GM12878 (cell line): Measurements from ENCODE around the gene POP5. TPM values are rescaled to one million over a fixed set of nuclear protein-coding genes. Genes with fewer than 3 reads are reported as not detected.

Source experiments
- ATAC-seq: fragments of 200-7000 bp; cut with Tn5 transposase; 3 replicates; pipeline ENCODE4 v1.9.1; 2020; ENCODE audit warnings: mild to moderate bottlenecking, moderate library complexity
- BruUV-seq: library from RNA; stranded (reverse); fragments of 400-500 nt; replicated peaks from 2 replicates; lab custom pipeline; 2021; lab: Mats Ljungman, UMichigan
- CTCF ChIA-PET: fragments of 300-600 bp; sonication (Branson Sonifier 250); formaldehyde crosslinking; extraction: SDS; loops from one replicate; lab custom pipeline; 2021; ENCODE audit warnings: inconsistent platforms; lab: Yijun Ruan, JAX
- POLR2A ChIA-PET: fragments of 350-600 bp; formaldehyde crosslinking; extraction: SDS; loops from one replicate; lab custom pipeline; 2021; ENCODE audit warnings: inconsistent platforms; lab: Charles Lee
- RAD21 ChIA-PET: fragments of 300-600 bp; sonication (Branson Sonifier 250); formaldehyde crosslinking; loops from one replicate; lab custom pipeline; 2023; ENCODE audit warnings: antibody characterized with exemption; ENCODE audit not compliant: unreplicated experiment; lab: Charles Lee
- SMC1A ChIA-PET: fragments of 300-600 bp; sonication (Branson Sonifier 250); formaldehyde crosslinking; loops from one replicate; lab custom pipeline; 2023; ENCODE audit not compliant: unreplicated experiment, uncharacterized antibody; lab: Charles Lee
- DNase-seq: peaks from one replicate; pipeline ENCODE4 v3.0.0-alpha.2; 2011; ENCODE audit warnings: low read depth, low spot score
- FAIRE-seq: peaks from 3 replicates; lab custom pipeline; 2011; peaks lifted over from hg19 to GRCh38; lab: Jason Lieb, UNC
- H2AFZ ChIP-seq: 2 replicates; pipeline ENCODE4 v1.6.0; 2011; ENCODE audit warnings: low read depth, low read length, control low read depth; ENCODE audit not compliant: control insufficient read depth
- H3K27ac ChIP-seq: 2 replicates; pipeline ENCODE4 v1.5.1; 2011; ENCODE audit warnings: control low read depth; ENCODE audit not compliant: control insufficient read depth, insufficient read depth
- H3K27me3 ChIP-seq, 2 experiments: replicated peaks in 1 of 2; 2 replicates each; pipeline versions ENCODE4 v1.6.0 to v1.6.1; 2011; ENCODE audit warnings: low read length in 1 of 2; ENCODE audit not compliant: control insufficient read depth in 2 of 2, insufficient read depth in 2 of 2
- H3K36me3 ChIP-seq, 2 experiments: 2 replicates each; pipeline ENCODE4 v1.5.1; 2011; ENCODE audit warnings: low read length in 1 of 2; ENCODE audit not compliant: control insufficient read depth in 2 of 2, insufficient read depth in 2 of 2
- H3K4me1 ChIP-seq: 2 replicates; pipeline ENCODE4 v1.6.1; 2011; ENCODE audit warnings: mild to moderate bottlenecking, low read length, moderate library complexity, mixed read lengths; ENCODE audit not compliant: control insufficient read depth, insufficient read depth
- H3K4me2 ChIP-seq: 2 replicates; pipeline ENCODE4 v1.6.0; 2011; ENCODE audit warnings: control low read depth; ENCODE audit not compliant: control insufficient read depth, insufficient read depth
- H3K4me3 ChIP-seq: fragments of 200-600 bp; sonication (generic); 2 replicates; pipeline ENCODE4 v1.5.1; 2016
- H3K79me2 ChIP-seq: 2 replicates; pipeline ENCODE4 v1.6.0; 2011; ENCODE audit warnings: low read length; ENCODE audit not compliant: control insufficient read depth, insufficient read depth
- H3K9ac ChIP-seq: 2 replicates; pipeline ENCODE4 v1.8.0; 2011; ENCODE audit warnings: low read length, control low read depth, mixed read lengths; ENCODE audit not compliant: control insufficient read depth, insufficient read depth
- H3K9me3 ChIP-seq: replicated peaks from 3 replicates; pipeline ENCODE4 v1.5.1; 2011; ENCODE audit warnings: mild to moderate bottlenecking, low read length; ENCODE audit not compliant: control insufficient read depth, insufficient read depth
- H4K20me1 ChIP-seq: 2 replicates; pipeline ENCODE4 v1.6.0; 2011; ENCODE audit not compliant: control insufficient read depth, insufficient read depth
- BCL3 ChIP-seq: IDR thresholded peaks from 2 replicates; pipeline ENCODE4 v1.6.1; 2011; ENCODE audit warnings: borderline replicate concordance, low read depth, mild to moderate bottlenecking, moderate library complexity, low read length; ENCODE audit not compliant: insufficient read depth, poor library complexity, severe bottlenecking
- POLR2AphosphoS2 ChIP-seq: IDR thresholded peaks from 2 replicates; pipeline ENCODE4 v1.6.1; 2011; ENCODE audit warnings: low read depth, mild to moderate bottlenecking, low read length, improper control_type of control experiment, moderate library complexity
- ZBED1 ChIP-seq: IDR thresholded peaks from 2 replicates; pipeline ENCODE4 v1.6.1; 2016; ENCODE audit warnings: borderline replicate concordance
- ZBTB40 ChIP-seq: fragments of 450-650 bp; IDR thresholded peaks from 2 replicates; pipeline ENCODE4 v1.6.1; 2016; ENCODE audit warnings: mild to moderate bottlenecking, moderate library complexity, borderline replicate concordance
- WGBS: methylation state at CpG from one replicate; pipeline ENCODE4 v1.1.6; 2016; ENCODE audit warnings: low lambda C conversion rate; ENCODE audit not compliant: insufficient replicate concordance, insufficient coverage; ENCODE audit errors: missing lambda C conversion rate; 5-methylcytosine and 5-hydroxymethylcytosine counted together
- in situ Hi-C: fragments of 300-500 bp; cut with MboI; formaldehyde crosslinking; loops from 9 replicates; pipeline ENCODE4 v1.14.3; 2018; ENCODE audit warnings: mixed read lengths
- intact Hi-C: fragments of 100-400 bp; cut with micrococcal nuclease; formaldehyde crosslinking; loops from one replicate; pipeline ENCODE4 v1.14.2; 2022; ENCODE audit not compliant: unreplicated experiment
- polyA plus RNA-seq, 11 experiments: library from polyadenylated mRNA; depleted of rRNA in 4 of 11; unstranded in 6 of 11; stranded (reverse) in 5 of 11; fragments of >200 nt; fragmentation: Nextera tagmentation in 4 of 11; fragmentation: Illumina TruSeq in 1 of 11; extraction: Ambion mirVana in 4 of 11; extraction: Trizol in 1 of 11; gene quantifications; 1 replicate in 1 of 11; 2 replicates in 10 of 11; pipeline versions ENCODE4 v1.2.1 to v1.2.3, GENCODE V29; 2011 to 2016; ENCODE audit warnings: inconsistent platforms in 2 of 11, missing spikeins in 2 of 11, low read depth in 1 of 11
- total RNA-seq, 4 experiments: library from RNA; depleted of rRNA in 3 of 4; stranded (reverse); fragments of >200 nt in 3 of 4; fragmentation: Illumina TruSeq in 1 of 4; extraction: Trizol in 1 of 4; gene quantifications; 2 replicates each; pipeline versions ENCODE4 v1.2.1 to v1.2.3, GENCODE V29; 2013 to 2021

POP5 gene
- total and polyA plus RNA-seq, 10 of the 15 experiments (the other 5 are each of a cell fraction or from before 2014, with no cell fraction given) = 50.3 to 234 (median 83.7) TPM

- TF ChIP-seq BCL3 = no peak
- TF ChIP-seq ZBED1 = no peak
- TF ChIP-seq POLR2AphosphoS2 = no peak
- TF ChIP-seq, all 136 proteins: peak for 0
Observed at GRCh38 chr12:120554678-120555077, 26.5 kb downstream of the POP5 start (continued).

- ChIA-PET RAD21 (no interaction called here), POLR2A (interaction anchor here (0.6 kb wide), 2 partner anchors 55 to 231 kb away, joined by 3 to 5 read pairs; no protein-coding TSS in a partner anchor), CTCF (no interaction called here), SMC1A (interaction anchor here (1.2 kb wide), 1 partner anchor 35 kb away, joined by 3 read pairs; the partner anchor contains the start of gene POP5)
- no peak overlapping the region for H3K4me3 ChIP-seq
- H4K20me1 ChIP-seq = peaks cover 3% of the 10 kb centered on the region; the same call in 1 of the 2 replicates
- no TSS peak for BruUV-seq
- DNase-seq (no peak), ATAC-seq (no peak), FAIRE-seq (no peak)
- no peaks in the 10 kb centered on the region for H3K9me3 ChIP-seq
- no peak overlapping the region for H3K4me2 ChIP-seq
- H3K9ac ChIP-seq = no peak overlapping the region
- 86% methylated on average over 3 of the region's 3 CpGs for WGBS
- H3K79me2 ChIP-seq = peaks cover 32% of the 10 kb centered on the region
- H3K36me3 ChIP-seq = peaks cover 10 to 21% of the 10 kb centered on the region in 2 experiments
- H3K27ac ChIP-seq = no peak overlapping the region
- in situ Hi-C loops (no loop called here), intact Hi-C loops (no loop called here)
- H3K27me3 ChIP-seq = no peaks in the 10 kb centered on the region
- no peak overlapping the region for H2AFZ ChIP-seq
- no peak for TF ChIP-seq ZBTB40
- H3K4me1 ChIP-seq = no peaks in the 10 kb centered on the region
Observed at GRCh38 chr12:120546050-120546386, 35.2 kb downstream of the POP5 start.
